Measurements from ENCODE around the gene USH2A.

USH2A gene

DNA sequence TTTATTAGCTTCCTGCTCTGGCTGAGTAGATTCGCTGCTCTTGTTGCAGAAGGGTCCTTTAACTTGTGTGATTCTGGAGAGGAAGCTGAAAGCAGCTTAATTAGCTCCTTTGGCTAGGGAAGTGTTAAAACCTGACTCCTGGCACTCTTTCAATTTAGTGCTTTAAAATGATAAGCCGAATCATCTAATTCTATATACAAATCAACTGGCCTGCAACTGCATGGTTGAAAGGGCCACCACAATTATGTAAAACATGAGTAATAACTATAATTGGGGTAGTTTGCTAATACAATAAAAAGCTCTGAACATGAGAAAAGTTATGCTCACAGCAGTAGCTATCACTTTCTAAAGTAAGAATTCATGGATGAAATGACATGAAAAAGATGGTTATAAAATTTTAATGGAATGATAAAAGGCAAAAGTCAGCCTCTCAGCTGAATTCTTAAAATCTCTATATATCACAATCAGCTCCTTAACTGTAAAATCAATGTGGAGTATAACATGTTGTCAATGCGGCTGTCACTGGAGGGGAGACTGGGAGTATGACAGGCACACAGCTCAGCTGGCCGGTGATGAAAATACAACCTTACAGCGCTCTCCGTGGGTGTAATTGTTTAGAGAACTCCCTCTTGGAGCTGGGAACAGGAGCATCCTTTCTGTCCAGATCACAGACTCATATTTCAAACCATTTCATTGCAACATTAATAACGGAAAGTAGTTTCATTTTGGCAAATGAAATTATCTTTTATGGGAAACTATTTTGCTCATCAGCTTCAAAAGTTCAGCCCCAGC is 531.8 kb downstream of the USH2A start:
- H3K4me2 ChIP-seq (ENCODE audit: low read depth, low read length, poor library complexity, severe bottlenecking): no peak overlapping the region

DNA sequence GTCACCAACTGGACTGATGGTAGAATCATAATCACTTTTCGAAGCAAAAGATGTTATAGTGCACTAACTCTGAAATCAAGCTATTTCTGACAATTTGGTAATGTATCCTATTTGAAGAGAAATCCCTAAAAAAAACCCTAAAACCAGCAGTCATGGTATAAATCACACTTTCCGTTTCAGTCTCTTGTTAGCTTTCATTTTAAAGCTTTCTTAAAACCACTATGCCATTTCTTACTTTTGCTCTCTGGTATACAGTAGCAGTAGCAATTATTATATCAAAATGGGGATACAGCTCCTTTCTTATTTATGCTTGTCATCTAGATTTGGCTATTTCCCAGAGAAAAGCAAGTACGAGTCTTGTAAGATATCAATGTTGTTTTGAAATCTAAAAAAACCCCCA is 532.8 kb downstream of the USH2A start:
- Histone ChIP-seq H2AFZ (ENCODE audit: low read length) (no peak overlapping the region), H4K20me1 (ENCODE audit: insufficient read depth, low read length, poor library complexity, severe bottlenecking) (no peaks in the 10 kb centered on the region), H3K27me3 (ENCODE audit: insufficient read depth, low read length, poor library complexity, severe bottlenecking) (no peaks in the 10 kb centered on the region), H3K4me1 (ENCODE audit: insufficient read depth, low read length, poor library complexity, severe bottlenecking) (no peaks in the 10 kb centered on the region), H3K4me3 (ENCODE audit: low read length, poor library complexity, severe bottlenecking) (no peak overlapping the region), H3K4me2 (ENCODE audit: low read depth, low read length, poor library complexity, severe bottlenecking) (no peak overlapping the region), H3K9ac (ENCODE audit: low read depth, low read length, poor library complexity, severe bottlenecking) (no peak overlapping the region), H3K9me3 (ENCODE audit: insufficient read depth, low read depth, low read length) (no peaks in the 10 kb centered on the region), H3K79me2 (ENCODE audit: insufficient read depth, low read length) (no peaks in the 10 kb centered on the region), H3F3A (ENCODE audit: low read depth) (no peaks in the 10 kb centered on the region), H3K36me3 (ENCODE audit: insufficient read depth, low read length) (no peaks in the 10 kb centered on the region), H3K9me2 (replicated peaks; ENCODE audit: low read depth, low read length) (no peaks in the 10 kb centered on the region)
- TF ChIP-seq EZH2phosphoT487 (IDR thresholded peaks at IDR 0.05; ENCODE audit: borderline replicate concordance): no peak
- TF ChIP-seq, protein P1, sequence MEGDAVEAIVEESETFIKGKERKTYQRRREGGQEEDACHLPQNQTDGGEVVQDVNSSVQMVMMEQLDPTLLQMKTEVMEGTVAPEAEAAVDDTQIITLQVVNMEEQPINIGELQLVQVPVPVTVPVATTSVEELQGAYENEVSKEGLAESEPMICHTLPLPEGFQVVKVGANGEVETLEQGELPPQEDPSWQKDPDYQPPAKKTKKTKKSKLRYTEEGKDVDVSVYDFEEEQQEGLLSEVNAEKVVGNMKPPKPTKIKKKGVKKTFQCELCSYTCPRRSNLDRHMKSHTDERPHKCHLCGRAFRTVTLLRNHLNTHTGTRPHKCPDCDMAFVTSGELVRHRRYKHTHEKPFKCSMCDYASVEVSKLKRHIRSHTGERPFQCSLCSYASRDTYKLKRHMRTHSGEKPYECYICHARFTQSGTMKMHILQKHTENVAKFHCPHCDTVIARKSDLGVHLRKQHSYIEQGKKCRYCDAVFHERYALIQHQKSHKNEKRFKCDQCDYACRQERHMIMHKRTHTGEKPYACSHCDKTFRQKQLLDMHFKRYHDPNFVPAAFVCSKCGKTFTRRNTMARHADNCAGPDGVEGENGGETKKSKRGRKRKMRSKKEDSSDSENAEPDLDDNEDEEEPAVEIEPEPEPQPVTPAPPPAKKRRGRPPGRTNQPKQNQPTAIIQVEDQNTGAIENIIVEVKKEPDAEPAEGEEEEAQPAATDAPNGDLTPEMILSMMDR (conservative IDR thresholded peaks at IDR 0.05; ENCODE audit: low read length): no peak

More for the DNA sequence above, 531.8 kb downstream of the USH2A start:
- no peaks in the 10 kb centered on the region for H3K9me3 ChIP-seq (ENCODE audit: insufficient read depth, low read depth, low read length)
- H3K4me3 ChIP-seq (ENCODE audit: low read length, poor library complexity, severe bottlenecking): no peak overlapping the region
- H3K4me1 ChIP-seq (ENCODE audit: insufficient read depth, low read length, poor library complexity, severe bottlenecking): no peaks in the 10 kb centered on the region
- H4K20me1 ChIP-seq (ENCODE audit: insufficient read depth, low read length, poor library complexity, severe bottlenecking): no peaks in the 10 kb centered on the region
- H2AFZ ChIP-seq (ENCODE audit: low read length): no peak overlapping the region
- no peaks in the 10 kb centered on the region for H3F3A ChIP-seq (ENCODE audit: low read depth)
- no peak overlapping the region for H3K9ac ChIP-seq (ENCODE audit: low read depth, low read length, poor library complexity, severe bottlenecking)
- H3K9me2 ChIP-seq (replicated peaks; ENCODE audit: low read depth, low read length): no peaks in the 10 kb centered on the region
- TF ChIP-seq EZH2phosphoT487 (IDR thresholded peaks at IDR 0.05; ENCODE audit: borderline replicate concordance): no peak
- TF ChIP-seq, protein P1 (conservative IDR thresholded peaks at IDR 0.05; ENCODE audit: low read length): no peak
- no peaks in the 10 kb centered on the region for H3K27me3 ChIP-seq (ENCODE audit: insufficient read depth, low read length, poor library complexity, severe bottlenecking)
- no peaks in the 10 kb centered on the region for H3K79me2 ChIP-seq (ENCODE audit: insufficient read depth, low read length)
- no peaks in the 10 kb centered on the region for H3K36me3 ChIP-seq (ENCODE audit: insufficient read depth, low read length)

DNA sequence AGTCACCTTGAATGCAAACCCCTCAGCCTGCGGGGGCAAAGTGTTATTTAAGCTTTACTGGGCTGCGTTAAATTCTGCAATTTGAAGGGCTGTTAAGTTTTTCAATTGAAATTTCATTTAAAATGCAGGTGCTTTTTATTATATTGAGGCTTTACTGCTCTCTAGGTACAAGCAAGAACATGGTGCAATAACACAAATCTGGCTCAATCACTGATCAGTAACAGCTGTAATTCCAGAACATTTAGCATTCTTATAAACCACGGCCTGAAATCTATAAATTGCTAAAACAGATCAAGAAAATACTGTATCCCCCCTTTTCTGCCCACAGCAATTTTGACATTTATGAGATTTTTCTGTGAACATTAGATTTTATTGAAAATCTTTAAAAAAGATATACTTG is 533.4 kb downstream of the USH2A start:
- no peak overlapping the region for H3K4me2 ChIP-seq (ENCODE audit: low read depth, low read length, poor library complexity, severe bottlenecking)
- H2AFZ ChIP-seq (ENCODE audit: low read length): no peak overlapping the region
- H3K9ac ChIP-seq (ENCODE audit: low read depth, low read length, poor library complexity, severe bottlenecking): no peak overlapping the region

More for the DNA sequence above, 533.4 kb downstream of the USH2A start:
- H3K9me2 ChIP-seq (replicated peaks; ENCODE audit: low read depth, low read length): no peaks in the 10 kb centered on the region
- H3F3A ChIP-seq (ENCODE audit: low read depth): no peaks in the 10 kb centered on the region
- no peaks in the 10 kb centered on the region for H4K20me1 ChIP-seq (ENCODE audit: insufficient read depth, low read length, poor library complexity, severe bottlenecking)
- H3K27me3 ChIP-seq (ENCODE audit: insufficient read depth, low read length, poor library complexity, severe bottlenecking): no peaks in the 10 kb centered on the region
- TF ChIP-seq, protein P1 (conservative IDR thresholded peaks at IDR 0.05; ENCODE audit: low read length): no peak
- no peak for TF ChIP-seq EZH2phosphoT487 (IDR thresholded peaks at IDR 0.05; ENCODE audit: borderline replicate concordance)
- no peaks in the 10 kb centered on the region for H3K9me3 ChIP-seq (ENCODE audit: insufficient read depth, low read depth, low read length)
- no peaks in the 10 kb centered on the region for H3K4me1 ChIP-seq (ENCODE audit: insufficient read depth, low read length, poor library complexity, severe bottlenecking)
- no peak overlapping the region for H3K4me3 ChIP-seq (ENCODE audit: low read length, poor library complexity, severe bottlenecking)
- no peaks in the 10 kb centered on the region for H3K79me2 ChIP-seq (ENCODE audit: insufficient read depth, low read length)
- H3K36me3 ChIP-seq (ENCODE audit: insufficient read depth, low read length): no peaks in the 10 kb centered on the region
